ENCODE results near the gene TIMM23.

DNA sequence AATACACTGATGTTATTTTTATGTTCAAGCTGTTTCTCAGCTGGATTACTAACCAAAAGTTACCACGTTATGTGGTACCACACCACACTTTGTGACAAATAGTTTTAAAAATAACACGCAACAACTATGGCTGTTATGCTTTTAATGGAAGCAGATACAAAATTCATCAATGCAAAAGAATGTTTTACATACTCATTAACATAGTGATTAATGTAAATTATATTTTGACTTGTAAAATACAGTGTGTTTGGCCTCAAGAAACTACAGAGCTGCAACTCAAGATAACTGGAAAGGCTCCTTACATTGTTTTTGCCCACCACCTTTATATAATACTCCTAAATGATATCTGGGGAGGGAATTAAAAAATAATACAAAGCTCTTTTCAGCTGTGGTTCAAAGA, 32.7 kb downstream of the TIMM23 start:
- TF ChIP-seq POLR2A (IDR thresholded peaks at IDR 0.05; ENCODE audit: low read depth, low read length), result no peak
- TF ChIP-seq POLR2AphosphoS5 (IDR thresholded peaks at IDR 0.05; ENCODE audit: low read depth, low read length), result no peak
- TF ChIP-seq TAF1 (IDR thresholded peaks at IDR 0.05; ENCODE audit: low read depth, low read length), result no peak
- no peak for TF ChIP-seq SPI1 (IDR thresholded peaks at IDR 0.05; ENCODE audit: low read depth, low read length)
- TF ChIP-seq PAX5 (IDR thresholded peaks at IDR 0.05; ENCODE audit: insufficient read depth, low read length, severe bottlenecking), result no peak

Measured in GM12891 (cell line).